ENCODE measurements around the gene ANKRD10.

- TF ChIP-seq POLR2A (IDR thresholded peaks at IDR 0.05): peak; percentile 38 to 65
- TF ChIP-seq, protein P1, sequence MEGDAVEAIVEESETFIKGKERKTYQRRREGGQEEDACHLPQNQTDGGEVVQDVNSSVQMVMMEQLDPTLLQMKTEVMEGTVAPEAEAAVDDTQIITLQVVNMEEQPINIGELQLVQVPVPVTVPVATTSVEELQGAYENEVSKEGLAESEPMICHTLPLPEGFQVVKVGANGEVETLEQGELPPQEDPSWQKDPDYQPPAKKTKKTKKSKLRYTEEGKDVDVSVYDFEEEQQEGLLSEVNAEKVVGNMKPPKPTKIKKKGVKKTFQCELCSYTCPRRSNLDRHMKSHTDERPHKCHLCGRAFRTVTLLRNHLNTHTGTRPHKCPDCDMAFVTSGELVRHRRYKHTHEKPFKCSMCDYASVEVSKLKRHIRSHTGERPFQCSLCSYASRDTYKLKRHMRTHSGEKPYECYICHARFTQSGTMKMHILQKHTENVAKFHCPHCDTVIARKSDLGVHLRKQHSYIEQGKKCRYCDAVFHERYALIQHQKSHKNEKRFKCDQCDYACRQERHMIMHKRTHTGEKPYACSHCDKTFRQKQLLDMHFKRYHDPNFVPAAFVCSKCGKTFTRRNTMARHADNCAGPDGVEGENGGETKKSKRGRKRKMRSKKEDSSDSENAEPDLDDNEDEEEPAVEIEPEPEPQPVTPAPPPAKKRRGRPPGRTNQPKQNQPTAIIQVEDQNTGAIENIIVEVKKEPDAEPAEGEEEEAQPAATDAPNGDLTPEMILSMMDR (IDR thresholded peaks at IDR 0.05): peak; percentile 79 to 96 (median 92)
These were observed at the start of gene ANKRD10 for GRCh38 chr13:110915057-110915873.
